T-helper 17 cell (primary cell): ENCODE results near the gene EPG5. TPM values are rescaled to one million over a fixed set of nuclear protein-coding genes. Genes with fewer than 3 reads are reported as not detected.
"Not testable (repeated sequence)": the region's sequence is repeated elsewhere in the genome, so short reads cannot be mapped to it uniquely, and the experiment has no call there.

Experiments
- ATAC-seq: fragments of 150-1000 bp; cut with Tn5 transposase; 2 replicates; pipeline ENCODE4 v1.10.0; 2021; ENCODE audit warnings: mild to moderate bottlenecking, moderate library complexity
- DNase-seq, 3 donors: peaks; one replicate each; pipeline versions ENCODE4 v3.0.0 to v3.0.0-alpha.2; 2020 to 2021
- H3K9me3 ChIP-seq: one replicate; pipeline ENCODE4 v1.7.0; 2013; ENCODE audit warnings: low read length, mild to moderate bottlenecking; ENCODE audit not compliant: control insufficient read depth, poor library complexity, severe bottlenecking
- H3K27ac Mint-ChIP-seq: one replicate; pipeline ENCODE4 v1.8.0; 2022; ENCODE audit warnings: mild to moderate bottlenecking, moderate library complexity, mixed read lengths
- H3K27me3 Mint-ChIP-seq: one replicate; pipeline ENCODE4 v1.8.0; 2022; ENCODE audit warnings: mixed read lengths
- H3K36me3 Mint-ChIP-seq: one replicate; pipeline ENCODE4 v1.8.0; 2022; ENCODE audit warnings: low read depth, mixed read lengths
- H3K4me1 Mint-ChIP-seq: one replicate; pipeline ENCODE4 v1.8.0; 2022; ENCODE audit warnings: mild to moderate bottlenecking, mixed read lengths
- H3K4me3 Mint-ChIP-seq: one replicate; pipeline ENCODE4 v1.8.0; 2022; ENCODE audit warnings: mild to moderate bottlenecking, moderate library complexity, mixed read lengths
- total RNA-seq, 4 donors: library from RNA in 2 of 4; stranded (reverse) in 2 of 4; gene quantifications; one replicate each; pipeline ENCODE4 v1.2.3 and lab custom pipeline; 2022 to 2026

Gene EPG5
- total RNA-seq, 2 donors from 2014 or later: 46.6 to 76.5 TPM

DNA sequence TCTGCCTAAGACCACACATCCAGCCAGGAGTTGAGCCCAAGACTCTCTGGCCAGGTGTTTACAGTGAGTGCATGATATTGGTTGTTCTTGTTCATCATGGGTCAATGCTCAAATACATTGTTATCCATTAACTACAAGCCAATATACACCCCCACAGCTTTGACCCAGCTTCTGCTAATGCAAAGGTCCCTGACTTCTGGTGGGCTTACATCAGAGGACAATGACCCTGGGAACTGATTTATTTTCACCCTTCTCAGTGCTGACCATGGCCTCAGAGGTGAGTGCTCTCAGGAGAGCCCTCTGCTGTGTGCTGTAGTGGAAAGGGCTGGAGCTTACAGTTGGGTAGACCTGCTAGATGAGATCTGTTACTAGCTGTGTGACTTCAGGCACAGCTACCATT, 152.4 kb downstream of the EPG5 start:
- H3K4me1 Mint-ChIP-seq, H3K36me3 Mint-ChIP-seq, H3K4me3 Mint-ChIP-seq, H3K27me3 Mint-ChIP-seq, H3K27ac Mint-ChIP-seq, DNase-seq, H3K9me3 ChIP-seq, ATAC-seq: not testable (repeated sequence)

DNA sequence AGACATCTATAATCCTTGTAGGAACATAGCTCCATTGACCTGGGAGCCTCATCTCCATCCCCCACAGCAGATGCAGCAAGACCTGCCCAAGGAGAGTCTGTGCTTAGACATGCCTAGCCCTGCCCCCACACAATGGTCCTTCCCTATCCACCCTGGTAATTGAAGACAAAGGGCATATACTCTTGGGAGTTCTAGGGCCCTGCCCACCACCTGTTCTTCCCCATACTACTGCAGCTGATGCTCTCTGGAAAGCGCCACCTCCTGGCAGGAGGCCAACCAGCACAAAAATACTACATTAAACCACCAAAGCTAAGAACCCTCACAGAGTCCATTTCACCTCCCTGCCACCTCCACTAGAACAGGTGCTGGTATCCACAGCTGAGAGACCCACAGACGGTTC, 160.0 kb downstream of the EPG5 start:
- H3K36me3 Mint-ChIP-seq, DNase-seq, H3K27me3 Mint-ChIP-seq, H3K4me1 Mint-ChIP-seq, ATAC-seq, H3K9me3 ChIP-seq, H3K4me3 Mint-ChIP-seq, H3K27ac Mint-ChIP-seq: not testable (repeated sequence)

DNA sequence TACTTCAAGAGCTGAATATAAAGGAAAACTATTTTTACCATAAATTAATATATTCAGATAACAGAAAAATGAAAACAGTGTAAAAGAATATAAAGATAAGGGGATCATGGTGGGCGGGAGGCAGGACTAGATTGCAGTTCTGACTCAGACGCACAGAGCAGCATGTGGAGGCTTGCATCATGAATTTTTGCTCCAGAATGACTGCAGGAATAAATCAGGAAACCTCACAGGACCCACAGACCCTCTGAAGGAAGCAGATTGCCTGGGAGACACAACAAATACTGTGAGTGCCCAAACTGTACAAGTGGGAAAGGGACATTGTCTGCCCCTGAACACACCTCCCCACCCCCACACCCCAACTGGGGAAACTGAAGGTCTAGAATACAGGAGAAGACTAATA, 160.9 kb downstream of the EPG5 start:
- no peaks in the 10 kb centered on the region for H3K27me3 Mint-ChIP-seq
- H3K36me3 Mint-ChIP-seq: peaks cover 2% of the 10 kb centered on the region
- no peak overlapping the region for H3K27ac Mint-ChIP-seq
- peaks cover 2% of the 10 kb centered on the region for H3K4me1 Mint-ChIP-seq
- no peaks in the 10 kb centered on the region for H3K9me3 ChIP-seq
- DNase-seq: no peak
- H3K4me3 Mint-ChIP-seq: no peak overlapping the region
- no peak for ATAC-seq

DNA sequence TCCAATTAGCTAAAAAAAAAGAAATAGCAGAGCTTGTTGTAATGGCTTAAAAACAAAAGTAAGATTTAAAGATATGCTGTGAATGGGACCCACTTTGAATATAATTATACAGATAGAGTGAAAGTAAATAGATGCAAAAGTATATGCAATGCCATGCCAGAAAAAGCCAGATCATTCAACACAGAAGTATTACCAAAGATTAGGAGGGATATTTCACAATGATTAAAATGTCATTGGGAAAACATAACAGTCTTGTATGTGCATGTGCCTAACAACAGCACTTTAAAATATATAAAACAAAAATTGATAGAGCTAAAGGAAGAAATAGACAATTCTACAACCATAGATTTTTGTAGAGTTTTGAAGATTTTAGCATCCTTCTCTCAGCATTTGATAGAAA, 161.6 kb downstream of the EPG5 start:
- ATAC-seq (no peak), DNase-seq (no peak)
- no peaks in the 10 kb centered on the region for H3K9me3 ChIP-seq
- no peak overlapping the region for H3K27ac Mint-ChIP-seq
- H3K4me3 Mint-ChIP-seq: no peak overlapping the region
- no peaks in the 10 kb centered on the region for H3K27me3 Mint-ChIP-seq
- peaks cover 2% of the 10 kb centered on the region for H3K36me3 Mint-ChIP-seq
- peaks cover 2% of the 10 kb centered on the region for H3K4me1 Mint-ChIP-seq

DNA sequence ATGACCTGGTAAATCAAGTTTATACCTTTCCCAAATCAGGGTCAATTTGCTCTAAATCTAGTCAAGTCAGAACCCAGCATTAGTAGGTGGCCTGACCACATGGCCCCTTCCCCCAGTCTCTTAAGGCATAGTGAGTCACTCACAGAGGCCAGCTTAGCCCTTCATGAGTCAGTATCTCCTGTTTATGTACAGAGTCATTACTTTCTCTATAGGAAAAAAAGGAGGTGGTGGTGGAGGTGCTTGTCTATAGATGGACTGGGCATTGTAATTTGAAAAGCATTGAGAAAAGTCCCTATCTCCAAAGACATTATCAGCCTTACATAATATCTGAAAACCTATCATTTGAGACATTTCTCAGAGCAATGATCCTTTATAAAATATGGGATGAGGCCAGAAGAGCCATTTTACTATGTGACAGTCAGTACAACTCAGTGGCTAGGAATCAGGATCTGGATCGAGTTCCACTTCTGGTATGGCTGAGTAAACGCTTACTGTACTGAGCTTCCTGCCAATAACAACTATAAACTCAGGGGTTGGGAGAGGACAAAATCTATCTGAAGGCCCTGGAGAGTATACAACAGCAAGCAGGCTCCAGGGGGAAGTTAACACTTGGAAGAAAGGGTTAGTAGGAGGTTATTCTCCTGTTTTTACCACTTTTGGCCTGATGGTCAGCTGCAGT, 164.2 kb downstream of the EPG5 start:
- Mint-ChIP-seq H3K4me3 (no peak overlapping the region), H3K36me3 (peaks cover 2% of the 10 kb centered on the region), H3K4me1 (peaks cover 2% of the 10 kb centered on the region), H3K27ac (no peak overlapping the region), H3K27me3 (no peaks in the 10 kb centered on the region)
- no peak for DNase-seq
- H3K9me3 ChIP-seq: no peaks in the 10 kb centered on the region
- no peak for ATAC-seq

DNA sequence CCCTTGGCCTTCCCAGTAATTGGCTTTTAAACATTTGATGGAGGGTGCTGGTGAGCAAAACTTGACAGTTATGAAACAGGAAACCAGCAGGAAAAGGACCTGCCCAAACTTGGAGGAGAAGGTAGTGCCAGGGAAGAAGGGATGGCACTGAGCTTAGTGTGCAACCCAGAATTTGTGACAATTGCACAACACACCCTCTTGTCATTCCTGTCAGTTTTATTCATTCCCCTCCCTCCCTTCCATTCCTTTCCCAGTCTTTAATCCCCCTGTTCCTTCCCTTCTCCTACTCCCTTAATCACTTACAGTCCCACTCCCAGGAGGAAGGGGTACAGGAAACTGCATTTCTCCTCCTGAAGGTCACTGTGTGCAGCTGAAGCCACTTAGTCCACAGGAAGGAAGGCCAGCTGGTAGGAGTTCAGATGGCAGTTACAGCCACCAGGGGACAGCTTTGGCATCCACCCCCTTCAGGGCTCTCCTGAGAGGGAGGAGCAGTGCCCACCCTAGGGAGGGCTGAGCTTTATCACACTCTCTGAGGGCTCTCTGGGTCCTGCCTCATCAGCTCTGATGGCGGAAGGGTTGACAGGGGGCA, 165.6 kb downstream of the EPG5 start:
- DNase-seq: no peak
- H3K27ac Mint-ChIP-seq: no peak overlapping the region
- peaks cover 2% of the 10 kb centered on the region for H3K36me3 Mint-ChIP-seq
- peaks cover 2% of the 10 kb centered on the region for H3K4me1 Mint-ChIP-seq
- H3K4me3 Mint-ChIP-seq: no peak overlapping the region
- H3K9me3 ChIP-seq: no peaks in the 10 kb centered on the region
- H3K27me3 Mint-ChIP-seq: no peaks in the 10 kb centered on the region
- no peak for ATAC-seq

Other genes starting within 250 kb of the EPG5 start
- gene SLC14A1, start 243.1 kb downstream of the EPG5 start, total RNA-seq: 1 to 10 TPM; 8.0 to 9.8 TPM
- not detected for gene SIGLEC15, start 141.7 kb downstream of the EPG5 start, total RNA-seq
- 10 to 100 TPM; 13.1 to 15.8 TPM for gene PSTPIP2, start 104.9 kb upstream of the EPG5 start, total RNA-seq
- 100 to 1,000 TPM; 171 to 200 TPM for gene ATP5F1A, start 131.0 kb upstream of the EPG5 start, total RNA-seq
- 10 to 100 TPM; 14.9 to 15.8 TPM for gene HAUS1, start 137.1 kb upstream of the EPG5 start, total RNA-seq